ENCODE data around the gene TMEM178B. TPM values are rescaled to one million over a fixed set of nuclear protein-coding genes. Genes with fewer than 3 reads are reported as not detected.

The TMEM178B gene
- total and polyA plus RNA-seq, 2 donors (not counting 1 experiment from before 2014, with no cell fraction given): 0.28 to 0.96 TPM

DNA sequence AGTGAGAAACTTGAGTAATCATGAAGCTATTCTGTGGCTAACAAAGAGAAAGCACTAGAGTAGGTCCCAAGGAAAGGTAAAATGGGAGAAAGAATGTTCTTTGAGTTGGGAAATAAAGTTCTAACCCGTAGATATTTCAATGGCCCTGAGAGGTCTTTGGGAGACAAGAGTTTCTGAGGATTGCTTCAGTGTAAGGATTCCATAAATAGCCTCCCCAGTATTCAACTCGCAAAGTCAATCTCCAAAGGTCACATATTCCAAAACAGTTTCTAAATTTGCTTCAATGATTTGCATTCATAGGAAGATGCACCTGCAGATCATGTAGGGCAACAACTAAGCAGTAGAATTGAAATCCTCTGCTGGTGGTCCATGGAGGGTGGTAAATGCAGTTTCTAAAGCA lies 238.5 kb downstream of the TMEM178B start:
- Histone ChIP-seq H3K27ac (ENCODE audit: low read length in 2 of 2) (no peak overlapping the region), H3K9ac (ENCODE audit: low read length) (no peak overlapping the region), H3K9me3 (ENCODE audit: control extremely low read depth in 1 of 3, control insufficient read depth in 2 of 3, insufficient read depth in 1 of 3, low read length in 2 of 3) (no peaks in the 10 kb centered on the region), H3K36me3 (replicated peaks in 1 of 2; ENCODE audit: control extremely low read depth in 1 of 2, control insufficient read depth in 1 of 2, extremely low read depth in 1 of 2, insufficient read depth in 2 of 2, low read length in 1 of 2) (no peaks in the 10 kb centered on the region), H4K20me1 (ENCODE audit: control insufficient read depth, insufficient read depth, low read length, poor library complexity, severe bottlenecking) (no peaks in the 10 kb centered on the region), H3K4me2 (replicated peaks; ENCODE audit: low read depth, low read length, poor library complexity, severe bottlenecking) (no peak overlapping the region), H3K27me3 (replicated peaks in 1 of 4; ENCODE audit: control extremely low read depth in 1 of 4, control insufficient read depth in 3 of 4, insufficient read depth in 4 of 4, low read length in 3 of 4) (no peaks in the 10 kb centered on the region), H3K4me3 (ENCODE audit: control extremely low read depth in 1 of 5, extremely low read depth in 1 of 5, insufficient read depth in 1 of 5, low read depth in 2 of 5, low read length in 4 of 5) (no peak overlapping the region), H3K4me1 (ENCODE audit: control insufficient read depth in 2 of 2, insufficient read depth in 2 of 2, low read length in 2 of 2) (no peaks in the 10 kb centered on the region), H3K79me2 (ENCODE audit: control insufficient read depth, insufficient read depth, low read length) (no peaks in the 10 kb centered on the region), H2AFZ (ENCODE audit: insufficient read depth, low read depth, low read length, poor library complexity, severe bottlenecking) (no peak overlapping the region)
- H3K27me3 Mint-ChIP-seq: peaks cover 6% of the 10 kb centered on the region
- intact Hi-C loops (cut with micrococcal nuclease): no loop called here
- ATAC-seq (ENCODE audit: low read depth): no peak
- no peak for DNase-seq
- ChIA-PET POLR2A (no interaction called here), CTCF (no interaction called here)
- H3K27ac Mint-ChIP-seq: no peak overlapping the region
- H3K4me1 Mint-ChIP-seq: no peaks in the 10 kb centered on the region
- no peaks in the 10 kb centered on the region for H3K9me3 Mint-ChIP-seq (ENCODE audit: insufficient read depth)
- TF ChIP-seq EZH2 (IDR thresholded peaks at IDR 0.05; ENCODE audit: borderline replicate concordance, insufficient read depth, low read depth, low read length, poor library complexity, severe bottlenecking): no peak
- TF ChIP-seq, protein P1, sequence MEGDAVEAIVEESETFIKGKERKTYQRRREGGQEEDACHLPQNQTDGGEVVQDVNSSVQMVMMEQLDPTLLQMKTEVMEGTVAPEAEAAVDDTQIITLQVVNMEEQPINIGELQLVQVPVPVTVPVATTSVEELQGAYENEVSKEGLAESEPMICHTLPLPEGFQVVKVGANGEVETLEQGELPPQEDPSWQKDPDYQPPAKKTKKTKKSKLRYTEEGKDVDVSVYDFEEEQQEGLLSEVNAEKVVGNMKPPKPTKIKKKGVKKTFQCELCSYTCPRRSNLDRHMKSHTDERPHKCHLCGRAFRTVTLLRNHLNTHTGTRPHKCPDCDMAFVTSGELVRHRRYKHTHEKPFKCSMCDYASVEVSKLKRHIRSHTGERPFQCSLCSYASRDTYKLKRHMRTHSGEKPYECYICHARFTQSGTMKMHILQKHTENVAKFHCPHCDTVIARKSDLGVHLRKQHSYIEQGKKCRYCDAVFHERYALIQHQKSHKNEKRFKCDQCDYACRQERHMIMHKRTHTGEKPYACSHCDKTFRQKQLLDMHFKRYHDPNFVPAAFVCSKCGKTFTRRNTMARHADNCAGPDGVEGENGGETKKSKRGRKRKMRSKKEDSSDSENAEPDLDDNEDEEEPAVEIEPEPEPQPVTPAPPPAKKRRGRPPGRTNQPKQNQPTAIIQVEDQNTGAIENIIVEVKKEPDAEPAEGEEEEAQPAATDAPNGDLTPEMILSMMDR (IDR thresholded peaks at IDR 0.05): no peak
- no CpG with 5 or more reads among the region's 2 CpGs for WGBS (ENCODE audit: insufficient coverage)
- no peak overlapping the region for H3K4me3 Mint-ChIP-seq

DNA sequence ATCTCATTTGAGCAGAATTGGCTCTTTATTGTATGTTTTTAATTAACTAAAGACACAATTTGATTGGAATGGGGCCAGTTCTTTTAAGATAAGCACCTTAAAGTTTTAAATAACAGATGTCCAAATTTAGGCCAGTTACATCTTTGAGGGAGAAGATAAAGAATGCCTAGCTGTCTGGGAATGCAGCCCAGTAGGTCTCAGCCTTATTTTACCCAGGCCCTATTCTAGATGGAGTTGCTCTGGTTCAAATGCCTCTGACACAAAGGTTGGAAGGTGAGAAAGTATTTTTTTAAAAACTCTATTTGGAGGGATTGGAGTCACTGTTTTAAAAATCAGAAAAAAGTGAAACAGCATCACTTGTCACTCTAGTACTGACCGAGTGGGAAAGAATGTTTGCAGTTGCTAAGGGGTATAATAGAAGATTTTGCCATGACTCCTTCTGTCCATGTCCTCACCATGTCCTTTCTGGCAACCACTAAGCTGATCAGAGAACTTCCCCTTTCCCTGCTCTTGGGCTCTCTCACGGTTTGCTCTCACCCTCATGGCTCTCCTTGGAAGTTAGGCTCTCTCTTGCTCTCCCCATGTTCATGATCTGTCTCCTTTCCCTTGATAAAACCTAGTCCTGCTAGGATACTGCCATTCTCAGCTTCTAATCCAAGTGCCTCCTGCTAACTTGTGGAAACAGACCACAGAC lies 239.1 kb downstream of the TMEM178B start:
- POLR2A ChIA-PET: no interaction called here
- WGBS (ENCODE audit: insufficient coverage): 15% methylated on average over 1 of the region's 2 CpGs
- no peaks in the 10 kb centered on the region for H3K9me3 ChIP-seq (ENCODE audit: control extremely low read depth in 1 of 3, control insufficient read depth in 2 of 3, insufficient read depth in 1 of 3, low read length in 2 of 3)
- CTCF ChIA-PET: no interaction called here
- Mint-ChIP-seq H3K4me3 (no peak overlapping the region), H3K9me3 (ENCODE audit: insufficient read depth) (no peaks in the 10 kb centered on the region), H3K4me1 (no peaks in the 10 kb centered on the region), H3K27me3 (peaks cover 2% of the 10 kb centered on the region), H3K27ac (no peak overlapping the region)
- H3K4me2 ChIP-seq (replicated peaks; ENCODE audit: low read depth, low read length, poor library complexity, severe bottlenecking): no peak overlapping the region
- TF ChIP-seq, protein P1 (IDR thresholded peaks at IDR 0.05): no peak
- no peak for TF ChIP-seq EZH2 (IDR thresholded peaks at IDR 0.05; ENCODE audit: borderline replicate concordance, insufficient read depth, low read depth, low read length, poor library complexity, severe bottlenecking)
- no peak overlapping the region for H3K27ac ChIP-seq (ENCODE audit: low read length in 2 of 2)
- DNase-seq: no peak
- no peak overlapping the region for H2AFZ ChIP-seq (ENCODE audit: insufficient read depth, low read depth, low read length, poor library complexity, severe bottlenecking)
- no peaks in the 10 kb centered on the region for H3K36me3 ChIP-seq (replicated peaks in 1 of 2; ENCODE audit: control extremely low read depth in 1 of 2, control insufficient read depth in 1 of 2, extremely low read depth in 1 of 2, insufficient read depth in 2 of 2, low read length in 1 of 2)
- intact Hi-C loops (cut with micrococcal nuclease): no loop called here
- no peak overlapping the region for H3K4me3 ChIP-seq (ENCODE audit: control extremely low read depth in 1 of 5, extremely low read depth in 1 of 5, insufficient read depth in 1 of 5, low read depth in 2 of 5, low read length in 4 of 5)
- H3K79me2 ChIP-seq (ENCODE audit: control insufficient read depth, insufficient read depth, low read length): no peaks in the 10 kb centered on the region
- ATAC-seq (ENCODE audit: low read depth): no peak
- H3K4me1 ChIP-seq (ENCODE audit: control insufficient read depth in 2 of 2, insufficient read depth in 2 of 2, low read length in 2 of 2): no peaks in the 10 kb centered on the region
- no peaks in the 10 kb centered on the region for H3K27me3 ChIP-seq (replicated peaks in 1 of 4; ENCODE audit: control extremely low read depth in 1 of 4, control insufficient read depth in 3 of 4, insufficient read depth in 4 of 4, low read length in 3 of 4)
- H3K9ac ChIP-seq (ENCODE audit: low read length): no peak overlapping the region
- no peaks in the 10 kb centered on the region for H4K20me1 ChIP-seq (ENCODE audit: control insufficient read depth, insufficient read depth, low read length, poor library complexity, severe bottlenecking)

Data from B cell (primary cell).